Measurements from ENCODE around the gene ZBTB42. TPM values are rescaled to one million over a fixed set of nuclear protein-coding genes. Genes with fewer than 3 reads are reported as not detected.

The ZBTB42 gene
- polyA plus RNA-seq, 1 experiment: 1.6 TPM

- Histone ChIP-seq H3K27me3 (ENCODE audit: control insufficient read depth, insufficient read depth, low read length) (no peaks in the 10 kb centered on the region), H3K27ac (ENCODE audit: low read depth, low read length) (peak overlapping the region; percentile 47), H3K4me3 (ENCODE audit: low read depth, low read length) (peak overlapping the region; percentile 94), H3K9me3 (ENCODE audit: control insufficient read depth, insufficient read depth, low read length) (peaks cover 9% of the 10 kb centered on the region; the same call in 1 of the 2 replicates)
- no peak for TF ChIP-seq CTCF (IDR thresholded peaks at IDR 0.05; ENCODE audit: low read depth, low read length)
- POLR2A ChIA-PET: interaction anchor here (0.6 to 2.1 kb wide), 8 partner anchors 11 to 540 kb away, joined by 3 to 16 read pairs (median 6); partner anchors contain the start of genes ADSS1 and ZBTB42
- CTCF ChIA-PET: interaction anchor here (1.2 to 6.5 kb wide), 5 partner anchors 14 to 73 kb away, joined by 5 to 39 read pairs (median 15); partner anchors contain the start of gene ADSS1
- DNase-seq (ENCODE audit: low read depth, low spot score): no peak
Measured at GRCh38 chr14:104753528-104754212, 47.2 kb upstream of the ZBTB42 start.

DNA sequence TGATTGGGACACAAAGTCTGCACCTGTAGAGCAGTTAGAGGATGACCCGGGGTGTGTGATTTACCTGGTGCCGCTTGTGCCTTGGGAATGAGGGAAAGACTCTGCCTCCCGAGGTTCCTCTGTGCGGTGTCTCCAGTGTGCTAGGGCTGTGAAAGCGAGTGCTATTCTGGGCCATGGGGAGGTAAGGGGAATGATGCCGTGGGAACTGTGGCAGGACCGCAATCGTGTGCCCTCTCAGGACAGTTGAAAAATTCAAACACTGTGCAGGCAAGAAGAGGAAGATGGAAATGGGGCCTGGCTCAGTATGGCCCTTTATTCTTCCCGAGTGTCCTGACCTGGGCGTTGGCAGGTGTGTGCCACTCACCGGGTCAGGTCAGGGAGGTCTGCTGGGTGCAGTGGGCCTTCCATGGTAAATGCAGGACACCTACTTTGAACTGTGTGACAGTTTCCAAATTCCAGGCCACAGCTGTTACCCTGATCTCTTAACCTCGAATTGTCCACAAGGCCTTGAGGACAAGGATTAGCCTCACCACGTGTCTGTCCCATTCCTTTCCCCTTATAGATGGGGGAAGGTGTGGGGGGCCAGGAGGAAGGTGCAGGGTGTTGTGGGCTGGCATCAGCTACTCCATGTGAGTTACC is 46.6 kb upstream of the ZBTB42 start:
- Histone ChIP-seq H3K27me3 (ENCODE audit: control insufficient read depth, insufficient read depth, low read length) (no peaks in the 10 kb centered on the region), H3K4me3 (ENCODE audit: low read depth, low read length) (peak overlapping the region; percentile 94), H3K9me3 (ENCODE audit: control insufficient read depth, insufficient read depth, low read length) (peaks cover 9% of the 10 kb centered on the region; the same call in 1 of the 2 replicates), H3K27ac (ENCODE audit: low read depth, low read length) (no peak overlapping the region)
- DNase-seq (ENCODE audit: low read depth, low spot score): no peak
- no peak for TF ChIP-seq CTCF (IDR thresholded peaks at IDR 0.05; ENCODE audit: low read depth, low read length)
- ChIA-PET POLR2A (interaction anchor here (0.5 to 2.1 kb wide), 2 partner anchors 29 to 66 kb away, joined by 5 to 16 read pairs; partner anchors contain the start of gene ADSS1), CTCF (interaction anchor here (0.8 to 3.8 kb wide), 4 partner anchors 12 to 72 kb away, joined by 4 to 27 read pairs (median 10); no protein-coding TSS in a partner anchor)

GRCh38 chr14:104755621-104756020 is 45.3 kb upstream of the ZBTB42 start:
- TF ChIP-seq CTCF (IDR thresholded peaks at IDR 0.05; ENCODE audit: low read depth, low read length): no peak
- DNase-seq (ENCODE audit: low read depth, low spot score): no peak
- Histone ChIP-seq H3K27me3 (ENCODE audit: control insufficient read depth, insufficient read depth, low read length) (no peaks in the 10 kb centered on the region), H3K4me3 (ENCODE audit: low read depth, low read length) (no peak overlapping the region), H3K27ac (ENCODE audit: low read depth, low read length) (no peak overlapping the region), H3K9me3 (ENCODE audit: control insufficient read depth, insufficient read depth, low read length) (peaks cover 9% of the 10 kb centered on the region; the same call in 1 of the 2 replicates)
- POLR2A ChIA-PET: no interaction called here
- CTCF ChIA-PET: interaction anchor here (2.7 to 3.8 kb wide), 2 partner anchors 13 to 71 kb away, joined by 15 to 27 read pairs; no protein-coding TSS in a partner anchor

- CTCF ChIA-PET: interaction anchor here (1.4 to 4.0 kb wide), 2 partner anchors 12 to 64 kb away, joined by 4 to 23 read pairs; no protein-coding TSS in a partner anchor
- TF ChIP-seq CTCF (IDR thresholded peaks at IDR 0.05; ENCODE audit: low read depth, low read length): no peak
- no peak for DNase-seq (ENCODE audit: low read depth, low spot score)
- POLR2A ChIA-PET: no interaction called here
- Histone ChIP-seq H3K4me3 (ENCODE audit: low read depth, low read length) (no peak overlapping the region), H3K27me3 (ENCODE audit: control insufficient read depth, insufficient read depth, low read length) (no peaks in the 10 kb centered on the region), H3K27ac (ENCODE audit: low read depth, low read length) (no peak overlapping the region), H3K9me3 (ENCODE audit: control insufficient read depth, insufficient read depth, low read length) (peaks cover 9% of the 10 kb centered on the region; the same call in 1 of the 2 replicates)
Measured at GRCh38 chr14:104756477-104757237, 44.2 kb upstream of the ZBTB42 start.
